ENCODE results near the gene WDR35. TPM values are rescaled to one million over a fixed set of nuclear protein-coding genes. Genes with fewer than 3 reads are reported as not detected.

The WDR35 gene
- 20.9 and 27.9 TPM in 2 replicates for total RNA-seq (2014; rRNA removed; shearing (Covaris generic))
- 50.1 and 51.7 TPM in 2 replicates for polyA plus RNA-seq (2014; cell fraction: nucleus; rRNA removed)

GRCh38 chr2:19989667-19990415, at the start of gene WDR35:
WDR35 (minus strand) TSS chr2:19990105; CDS start chr2:19990015, 90 bp downstream.
- peak; percentile 88 for DNase-seq (ENCODE audit: extremely low read depth, low read depth)

- no peak for DNase-seq (ENCODE audit: extremely low read depth, low read depth)
Observed at GRCh38 chr2:20037660-20038059, 47.8 kb upstream of the WDR35 start.

DNA sequence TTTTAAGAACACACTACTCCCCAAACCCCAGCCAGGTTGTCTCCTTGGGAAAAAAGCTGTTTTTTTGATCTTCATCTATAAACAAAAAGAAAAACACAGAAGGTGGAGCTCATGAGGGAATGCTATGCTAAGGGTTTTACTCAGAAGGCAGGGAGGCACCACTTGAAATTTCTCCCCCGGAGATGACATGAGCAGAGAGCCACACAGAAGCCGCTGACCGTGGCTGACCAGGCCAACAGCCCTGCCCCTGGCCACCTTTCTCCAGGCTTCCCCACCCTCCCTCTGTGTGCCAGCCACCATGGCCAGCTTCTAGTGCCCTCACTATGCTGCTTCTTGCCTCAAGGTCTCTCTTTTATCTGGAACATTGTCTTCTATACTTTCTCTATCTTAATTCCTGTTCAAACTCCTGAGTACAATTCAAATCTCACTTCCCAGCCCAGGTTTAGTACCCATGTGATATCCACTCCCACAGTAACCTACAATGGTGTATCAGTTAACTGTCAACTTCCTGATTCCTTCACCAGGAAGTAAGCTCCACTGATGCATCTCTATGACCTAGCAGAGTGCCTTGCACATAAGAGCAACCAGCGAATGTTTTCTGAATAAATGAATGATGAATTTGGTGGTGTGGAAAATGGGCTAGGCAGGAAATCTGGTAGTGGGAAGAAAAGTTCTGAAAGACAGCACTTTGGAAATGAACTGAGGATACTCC, 46.2 kb upstream of the WDR35 start:
- no peak for DNase-seq (ENCODE audit: extremely low read depth, low read depth)

DNA sequence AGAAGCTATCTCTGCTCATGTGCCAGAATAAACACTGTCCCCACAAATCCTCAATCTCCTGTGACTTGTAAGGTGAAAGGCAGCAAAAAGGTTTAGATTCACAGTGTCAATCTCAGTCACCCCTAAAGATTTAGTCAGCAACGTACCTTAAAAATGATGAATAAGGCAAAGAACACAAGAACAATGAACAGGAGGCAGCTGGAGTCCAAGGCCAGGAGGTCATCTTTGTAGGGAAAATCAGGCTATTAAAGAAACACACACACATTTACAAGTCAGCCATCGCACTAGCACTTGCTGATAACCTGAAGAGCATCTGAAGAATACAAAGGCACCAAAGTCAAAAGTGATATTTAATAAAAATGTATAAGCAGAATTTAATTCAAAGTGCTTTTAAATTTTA, 44.9 kb upstream of the WDR35 start:
- no peak for DNase-seq (ENCODE audit: extremely low read depth, low read depth)

- DNase-seq (ENCODE audit: extremely low read depth, low read depth), result no peak
Observed at GRCh38 chr2:20034218-20034617, 44.3 kb upstream of the WDR35 start.

DNA sequence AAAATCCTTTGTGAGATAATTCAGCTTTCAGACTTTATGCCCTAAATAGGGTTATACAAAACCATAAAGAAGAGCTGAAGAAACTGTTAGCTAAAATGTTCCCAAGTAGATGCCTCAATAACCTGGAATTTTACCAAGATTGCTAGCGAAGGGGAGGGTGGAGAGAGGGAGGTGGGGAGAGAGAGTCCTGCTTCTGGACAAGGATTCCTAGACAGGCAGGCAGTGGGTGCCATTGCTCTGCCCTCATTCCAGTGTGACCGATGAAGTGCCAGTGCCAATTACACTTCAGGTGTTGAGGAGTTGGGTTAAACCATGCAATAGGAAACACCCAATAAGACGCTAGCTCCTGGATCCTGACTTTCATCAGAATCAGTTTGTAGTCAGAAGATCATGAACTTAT, 43.4 kb upstream of the WDR35 start:
- DNase-seq (ENCODE audit: extremely low read depth, low read depth), result no peak

DNA sequence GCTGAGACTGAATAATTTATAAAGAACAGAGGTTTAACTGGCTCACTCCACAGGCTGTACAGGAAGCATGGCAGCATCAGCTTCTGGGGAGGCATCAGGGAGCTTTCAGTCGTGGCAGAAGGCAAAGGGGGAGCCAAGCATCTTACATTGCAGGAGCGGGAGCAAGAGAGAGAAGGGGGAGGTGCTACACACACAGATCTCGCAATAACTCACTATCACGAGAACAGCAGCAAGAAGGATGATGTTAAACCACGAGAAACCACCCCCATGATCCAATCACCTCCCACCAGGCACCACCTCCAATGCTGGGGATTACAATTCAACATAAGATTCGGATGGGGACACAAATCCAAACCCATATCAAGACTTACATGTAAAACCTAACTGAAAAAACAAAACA, 40.3 kb upstream of the WDR35 start:
- DNase-seq (ENCODE audit: extremely low read depth, low read depth), result no peak

DNA sequence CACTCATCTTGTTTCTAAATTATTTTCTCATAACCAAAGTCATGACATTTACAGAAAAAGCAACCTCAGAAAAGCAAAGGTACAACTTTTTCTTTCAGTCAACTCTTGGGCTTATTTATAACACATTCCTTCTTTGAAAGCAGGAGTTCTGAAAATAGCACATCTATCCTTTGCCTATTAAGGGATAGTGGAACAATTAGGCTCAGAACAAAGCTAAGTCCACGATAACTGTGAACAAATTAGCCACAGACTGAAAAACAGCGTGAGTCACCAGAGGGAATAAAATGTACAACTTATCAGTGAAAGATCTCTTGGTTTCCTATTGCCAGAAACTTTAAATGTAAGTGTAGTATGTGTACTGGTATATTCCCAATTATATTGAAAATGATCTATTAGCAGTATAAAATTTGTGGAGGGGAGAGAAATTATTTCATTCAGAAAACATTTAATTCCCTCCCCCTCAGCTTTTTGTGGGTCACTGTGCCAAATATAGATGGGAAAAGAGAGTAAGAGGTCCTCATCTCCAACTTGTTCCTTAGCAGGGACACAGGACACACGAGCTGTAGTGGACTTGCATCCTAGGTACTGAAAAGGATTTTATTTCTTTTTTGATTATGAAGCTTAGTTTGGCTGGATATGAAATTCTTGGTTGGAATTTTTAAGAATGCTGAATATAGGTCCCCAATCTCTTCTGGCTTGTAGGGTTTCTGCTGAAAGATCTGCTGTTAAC, 38.0 kb upstream of the WDR35 start:
- DNase-seq (ENCODE audit: extremely low read depth, low read depth), result no peak

- no peak for DNase-seq (ENCODE audit: extremely low read depth, low read depth)
Observed at GRCh38 chr2:20027260-20027677, 37.4 kb upstream of the WDR35 start.

- no peak for DNase-seq (ENCODE audit: extremely low read depth, low read depth)
Observed at GRCh38 chr2:20025065-20025786, 35.3 kb upstream of the WDR35 start.

- no peak for DNase-seq (ENCODE audit: extremely low read depth, low read depth)
Observed at GRCh38 chr2:20023688-20024087, 33.8 kb upstream of the WDR35 start.

DNA sequence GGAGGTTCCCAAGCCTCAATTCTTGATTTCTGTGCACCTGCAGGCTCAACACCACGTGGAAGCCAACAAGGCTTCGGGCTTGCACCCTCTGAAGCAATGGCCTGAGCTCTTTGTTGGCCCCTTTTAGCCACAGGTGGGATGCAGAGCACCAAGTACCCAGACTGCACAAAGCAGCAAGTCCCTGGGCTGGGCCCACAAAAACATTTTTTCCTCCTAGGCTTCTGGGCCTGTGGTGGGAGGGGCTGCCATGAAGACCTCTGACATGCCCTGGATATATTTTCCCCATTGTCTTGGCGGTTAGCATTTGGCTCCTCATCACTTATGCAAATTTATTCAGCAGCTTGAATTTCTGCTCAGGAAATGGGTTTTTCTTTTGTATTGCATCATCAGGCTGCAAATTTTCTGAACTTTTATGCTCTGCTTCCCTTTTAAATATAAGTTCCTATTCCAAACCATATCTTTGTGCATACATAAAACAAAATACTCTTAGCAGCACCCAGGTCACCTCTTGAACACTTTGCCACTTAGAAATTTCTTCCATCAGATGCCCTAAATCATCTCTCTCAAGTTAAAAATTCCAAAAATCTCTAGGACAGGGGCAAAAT, 31.6 kb upstream of the WDR35 start:
- no peak for DNase-seq (ENCODE audit: extremely low read depth, low read depth)

- DNase-seq (ENCODE audit: extremely low read depth, low read depth), result no peak
Observed at GRCh38 chr2:20019747-20020146, 29.8 kb upstream of the WDR35 start.

DNA sequence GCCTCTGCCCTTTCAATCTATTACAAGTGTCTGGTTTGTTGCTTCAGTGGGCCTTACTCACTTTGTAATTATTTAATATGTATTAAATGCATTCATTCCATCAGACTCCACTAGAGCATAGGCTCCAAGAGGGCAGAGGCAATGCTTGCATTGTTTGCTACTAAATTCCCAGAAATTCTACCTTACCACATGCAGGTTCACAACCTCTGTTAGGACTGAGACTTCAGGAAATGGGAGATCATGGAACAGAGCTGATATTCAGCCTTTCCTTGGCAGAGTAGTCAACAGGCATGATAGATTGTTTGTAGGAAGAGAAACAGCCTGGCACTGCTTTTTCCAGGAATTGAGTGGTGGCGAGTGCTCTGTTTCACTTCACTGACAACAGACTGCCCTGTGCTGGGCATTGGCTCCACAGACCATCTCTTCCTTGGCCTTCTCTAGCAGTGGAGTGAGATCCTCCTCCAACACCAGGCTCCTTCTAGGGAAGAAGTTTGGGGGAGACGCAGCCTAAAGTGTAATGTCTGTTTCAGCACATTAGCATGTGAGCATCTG, 28.8 kb upstream of the WDR35 start:
- no peak for DNase-seq (ENCODE audit: extremely low read depth, low read depth)

- no peak for DNase-seq (ENCODE audit: extremely low read depth, low read depth)
Observed at GRCh38 chr2:20016346-20016745, 26.4 kb upstream of the WDR35 start.

DNA sequence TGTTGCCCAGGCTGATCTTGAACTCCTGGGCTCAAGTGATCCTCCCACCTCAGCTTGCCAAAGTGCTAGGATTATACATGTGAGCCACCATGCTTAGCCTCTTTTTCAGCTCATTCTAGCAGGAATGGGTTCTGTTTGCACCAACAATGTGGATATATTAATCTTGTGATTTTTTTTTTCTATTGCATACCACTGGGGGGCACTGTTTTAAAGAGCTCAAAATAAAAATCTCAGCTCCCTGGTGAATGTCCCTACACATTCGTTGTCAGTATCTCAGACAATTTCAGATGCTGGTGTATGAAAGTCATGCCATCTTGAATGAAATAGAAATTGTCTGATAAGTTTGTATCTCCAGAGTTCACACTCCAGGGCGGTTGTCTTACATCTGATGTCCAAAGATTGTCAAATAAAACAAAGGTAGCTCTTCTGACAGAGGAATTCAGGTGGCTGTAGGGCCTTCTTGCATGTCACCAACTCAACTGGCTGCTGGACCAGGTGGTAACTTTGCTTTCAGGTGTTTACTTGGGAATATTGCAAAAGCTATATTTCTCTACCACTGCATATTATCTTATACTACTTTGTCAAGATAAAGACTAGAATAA, 25.7 kb upstream of the WDR35 start:
- peak; percentile 41 for DNase-seq (ENCODE audit: extremely low read depth, low read depth)

DNA sequence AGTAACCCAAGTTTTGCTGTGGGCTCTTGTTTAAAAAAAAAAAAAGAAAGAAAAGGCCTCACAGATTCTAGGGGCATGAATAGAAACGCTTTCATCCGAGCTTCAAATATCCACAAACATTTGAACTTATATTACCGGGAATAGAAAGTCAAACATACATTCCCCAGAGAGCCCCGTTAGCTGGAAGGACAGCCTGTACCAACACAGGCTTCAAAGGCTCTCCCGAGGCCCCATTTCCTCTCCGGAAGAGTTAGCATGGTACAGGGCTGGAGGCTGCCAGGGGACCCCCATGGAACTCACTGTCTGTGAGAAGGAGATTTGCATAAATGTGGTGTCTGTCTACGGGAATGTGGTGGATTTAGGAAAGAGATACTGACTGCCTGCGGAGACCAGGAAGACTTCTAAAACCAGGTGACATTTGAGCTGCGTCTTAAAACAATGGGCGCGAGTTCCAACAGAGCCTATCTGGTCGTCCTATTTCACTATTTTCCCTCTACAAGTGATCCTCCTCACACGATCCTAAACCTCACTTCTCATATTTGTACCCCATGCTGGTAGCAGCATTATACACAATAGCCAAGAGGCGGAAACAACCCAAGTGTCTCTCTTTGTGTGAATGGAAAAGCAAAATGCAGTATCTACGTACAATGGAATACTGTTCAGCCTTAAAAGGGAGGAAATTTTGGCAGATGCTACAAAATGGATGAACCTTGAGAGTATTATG, 23.4 kb upstream of the WDR35 start:
- DNase-seq (ENCODE audit: extremely low read depth, low read depth), result no peak

DNA sequence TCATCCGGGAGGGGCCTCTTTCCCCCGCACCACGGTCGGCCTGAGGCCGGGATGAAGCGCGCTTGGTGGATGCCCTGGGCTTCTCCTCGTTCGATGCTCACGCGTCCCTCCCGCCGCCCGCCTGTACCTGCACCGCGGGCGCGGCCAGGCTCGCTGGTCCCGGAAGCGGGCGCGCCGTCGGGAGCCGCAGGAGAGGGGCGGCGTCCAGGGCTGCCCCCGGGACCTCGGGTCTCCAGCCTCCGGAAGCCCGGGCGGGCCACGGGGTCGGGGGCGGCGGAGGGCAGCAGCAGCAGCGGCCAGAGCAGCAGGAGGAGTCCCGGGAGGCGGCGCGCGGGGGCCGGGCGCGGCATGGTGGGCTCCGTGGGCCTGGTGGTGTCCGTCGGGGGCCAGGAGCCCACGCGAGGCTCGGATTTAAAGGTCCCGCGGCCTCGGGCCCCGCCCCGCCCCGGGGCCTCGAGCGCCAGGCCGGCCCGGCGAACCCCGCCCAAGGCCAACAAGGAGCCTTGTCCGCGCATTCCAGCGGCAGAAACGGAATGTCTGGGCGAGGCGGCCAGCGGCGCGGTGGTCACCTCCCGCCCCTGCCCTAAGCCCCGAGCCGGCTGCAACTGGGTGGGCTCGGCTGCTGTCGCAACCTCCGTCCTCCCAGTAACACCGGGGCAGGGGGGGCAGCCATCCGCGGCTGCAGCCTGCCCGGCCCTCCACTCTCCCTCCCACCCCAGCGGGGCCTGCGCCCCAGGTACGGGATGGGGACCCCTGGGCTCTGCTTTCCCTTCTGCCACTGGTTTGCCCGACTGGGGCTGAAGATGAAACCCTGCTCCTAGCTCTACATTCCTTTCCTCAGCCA, 22.6 kb upstream of the WDR35 start, which contains the start of gene MATN3:
TSS of gene MATN3 (minus strand) at position 387 of the 844 bp plus-strand sequence. CDS start at position 350, 37 bp downstream.
- DNase-seq (ENCODE audit: extremely low read depth, low read depth), result peak; percentile 34

Measured in NCI-H460 (cell line).